GM18517 (cell line): ENCODE measurements around the gene ADNP.
"Not testable (repeated sequence)": the region's sequence is repeated elsewhere in the genome, so short reads cannot be mapped to it uniquely, and the experiment has no call there.

Experiments used
- ATAC-seq: cut with Tn5 transposase; IDR thresholded peaks from one replicate; pipeline ENCODE4 v1.9.1; 2021; ENCODE audit warnings: mild to moderate bottlenecking, moderate library complexity; ENCODE audit not compliant: unreplicated experiment

Gene ADNP

DNA sequence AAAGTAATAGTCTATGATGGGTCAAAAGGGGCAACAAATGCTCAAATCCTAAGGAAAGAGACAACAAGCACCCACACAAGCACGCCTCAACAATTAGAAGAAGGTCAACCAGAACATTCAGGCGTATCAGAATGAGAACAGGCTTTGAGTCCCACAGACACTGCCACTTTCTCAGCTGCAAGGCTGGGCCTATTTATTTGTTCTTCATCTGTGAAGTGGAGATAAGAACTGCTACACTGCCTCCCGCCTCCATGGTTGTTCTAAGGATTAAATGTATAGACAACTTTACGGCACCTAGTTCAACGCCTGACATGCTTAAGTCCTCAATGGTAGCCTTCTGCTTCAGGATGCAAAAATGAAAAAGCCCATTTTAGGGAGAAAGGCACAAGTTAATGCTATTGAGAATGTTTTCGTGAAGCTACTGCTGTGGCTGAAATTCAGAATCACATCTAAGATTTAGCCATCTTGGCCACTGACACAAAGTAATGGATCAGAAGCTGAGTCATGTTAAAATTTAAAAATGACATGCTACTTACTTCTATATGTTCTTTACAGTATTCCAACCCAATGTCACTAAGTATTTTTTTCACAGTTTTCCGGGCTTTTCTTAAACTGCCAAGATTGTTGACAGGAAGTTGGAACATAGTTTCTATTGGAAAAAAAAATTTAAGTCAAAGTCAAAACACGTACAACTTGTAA, 27.7 kb downstream of the ADNP start:
- no peak for ATAC-seq

DNA sequence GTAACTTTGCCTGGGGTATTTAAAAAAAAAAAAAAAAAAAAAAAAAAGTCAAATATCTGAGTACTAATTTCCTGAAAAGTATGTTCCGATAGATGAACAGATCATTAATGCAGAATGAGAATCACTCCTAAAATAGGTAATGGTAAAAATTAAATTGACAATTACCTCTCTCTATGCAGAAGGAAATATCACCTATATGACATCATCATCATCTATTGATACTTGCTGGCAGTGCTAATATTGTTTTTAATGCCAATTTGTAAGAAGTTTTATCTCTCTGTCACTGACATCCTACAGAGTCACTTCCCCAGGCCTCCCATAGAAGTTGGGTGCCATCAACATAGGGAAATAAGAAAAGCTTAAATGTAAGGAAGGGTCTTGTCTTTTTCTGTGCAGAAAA, 29.9 kb downstream of the ADNP start:
- ATAC-seq, result no peak

DNA sequence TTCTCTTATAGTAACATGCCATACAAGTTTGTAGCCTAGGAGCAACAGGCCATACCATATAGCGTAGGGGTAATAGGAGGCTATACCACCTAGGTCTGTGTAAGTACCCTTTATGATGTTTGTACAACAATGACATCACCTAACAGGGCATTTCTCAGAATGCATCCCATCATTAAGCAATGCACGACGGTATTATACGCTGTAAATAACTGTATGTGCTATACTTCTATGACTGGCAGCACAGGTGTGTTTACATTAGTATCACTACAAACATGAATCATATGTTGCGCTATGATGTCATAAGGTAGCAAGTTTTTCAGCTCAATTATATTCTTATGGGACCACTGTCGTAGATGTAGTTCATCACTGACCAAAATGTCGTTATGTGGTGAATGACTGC, 31.0 kb downstream of the ADNP start:
- no peak for ATAC-seq

DNA sequence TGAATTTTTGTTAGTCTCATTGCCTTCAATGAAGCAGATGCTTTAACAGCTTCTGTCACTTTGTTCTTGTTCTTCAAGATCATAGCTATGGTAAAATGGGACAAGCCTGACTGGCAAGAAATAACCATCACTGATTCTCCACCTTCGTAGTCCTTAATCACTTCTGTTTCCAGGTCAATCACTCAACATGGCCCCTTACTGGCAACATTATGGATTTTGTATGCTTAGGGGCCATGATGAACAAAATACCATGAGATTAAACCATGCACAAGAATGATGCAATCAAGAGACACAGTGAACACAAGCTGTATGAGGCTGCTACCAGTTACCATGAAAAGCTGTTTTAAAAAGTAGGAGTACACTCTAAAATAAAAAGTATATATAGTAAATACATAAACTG, 32.8 kb downstream of the ADNP start:
- no peak for ATAC-seq

DNA sequence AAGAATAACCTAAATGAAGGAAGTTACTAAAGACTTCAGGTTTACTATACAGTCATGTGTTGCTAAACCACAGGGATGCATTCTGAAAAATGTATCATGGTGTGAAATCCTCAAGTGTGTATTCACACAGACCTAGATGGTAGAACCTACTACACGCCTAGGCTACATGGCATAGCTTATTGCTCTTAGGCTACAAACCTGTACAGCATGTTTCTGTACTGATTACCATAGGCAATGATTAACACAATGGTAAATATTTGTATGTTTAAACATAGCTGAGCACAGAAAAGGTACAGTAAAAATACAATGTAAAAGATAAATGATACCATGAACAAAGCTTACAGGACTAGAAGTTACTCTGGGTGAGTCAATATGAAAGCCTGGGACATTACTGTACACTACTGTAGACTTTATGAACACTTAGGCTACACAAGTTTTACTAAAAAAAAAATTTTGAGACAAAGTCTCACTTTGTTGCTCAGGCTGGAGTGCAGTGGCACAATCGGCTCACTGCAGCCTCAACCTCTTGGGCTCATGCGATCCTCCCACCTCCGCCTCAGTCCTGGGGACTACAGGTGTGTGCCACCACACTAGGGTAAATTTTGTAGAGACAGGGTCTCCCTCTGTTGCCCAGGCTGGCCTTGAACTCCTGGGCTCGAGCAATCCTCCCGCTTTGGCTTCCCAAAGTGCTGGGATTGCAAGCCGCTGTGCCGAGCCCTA, 36.0 kb downstream of the ADNP start:
- ATAC-seq, result no peak

DNA sequence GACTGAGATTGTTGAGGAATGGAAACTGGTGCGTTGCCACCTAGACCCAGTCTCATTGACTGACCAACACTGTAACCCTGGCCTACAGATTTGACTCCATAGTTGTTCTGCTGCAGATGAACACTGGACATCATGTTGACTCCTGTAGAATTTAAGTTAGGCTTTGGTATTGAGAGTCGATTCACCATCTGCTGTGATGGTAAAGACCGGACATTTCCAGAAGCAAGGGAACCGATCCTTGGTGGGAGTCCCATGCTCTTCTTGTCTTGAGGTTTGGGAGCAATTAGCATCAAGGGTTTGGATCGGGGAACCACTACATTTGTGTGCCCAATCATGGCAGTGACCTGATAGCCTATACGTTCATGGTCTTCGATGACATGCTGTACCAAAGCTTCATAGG, 37.6 kb downstream of the ADNP start:
- ATAC-seq, result no peak

DNA sequence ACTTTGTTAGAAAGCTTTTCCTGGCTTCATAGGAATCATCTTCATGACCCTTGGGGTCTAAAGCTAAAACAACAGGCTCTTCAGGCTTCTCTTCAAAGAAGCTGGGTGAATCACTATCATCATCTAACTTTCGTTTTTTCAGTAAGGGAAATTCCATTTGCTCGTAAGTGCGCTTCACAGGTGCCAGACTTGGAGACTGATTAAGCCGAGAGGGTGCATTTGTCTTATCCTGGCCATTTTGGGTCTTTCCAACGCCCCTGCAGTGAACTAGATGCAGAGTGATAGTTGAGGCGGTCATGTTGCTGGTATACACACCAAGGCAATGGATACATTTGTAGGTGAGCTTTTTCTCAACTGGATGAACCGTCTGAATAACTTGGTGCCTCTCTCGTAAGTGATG, 38.8 kb downstream of the ADNP start:
- ATAC-seq, result no peak

DNA sequence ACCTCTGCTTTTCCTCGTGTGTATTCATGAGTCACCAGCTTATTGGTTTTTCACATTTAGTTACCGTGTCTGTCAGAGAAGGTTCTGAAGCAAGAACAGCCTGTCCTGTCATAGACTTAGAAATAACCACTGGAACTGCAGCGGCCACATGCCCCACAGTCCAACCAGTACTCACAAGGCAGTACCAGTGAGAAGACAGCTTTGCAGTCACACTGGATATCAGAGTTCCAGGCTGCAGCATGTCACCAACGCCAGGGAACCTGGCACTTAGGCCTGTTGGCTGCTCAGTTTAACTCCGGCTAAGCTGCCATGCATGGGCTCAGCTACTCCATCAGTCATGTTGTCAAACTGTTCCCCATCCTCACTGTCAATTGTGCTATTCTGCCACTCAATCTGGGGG, 40.1 kb downstream of the ADNP start:
- no peak for ATAC-seq

DNA sequence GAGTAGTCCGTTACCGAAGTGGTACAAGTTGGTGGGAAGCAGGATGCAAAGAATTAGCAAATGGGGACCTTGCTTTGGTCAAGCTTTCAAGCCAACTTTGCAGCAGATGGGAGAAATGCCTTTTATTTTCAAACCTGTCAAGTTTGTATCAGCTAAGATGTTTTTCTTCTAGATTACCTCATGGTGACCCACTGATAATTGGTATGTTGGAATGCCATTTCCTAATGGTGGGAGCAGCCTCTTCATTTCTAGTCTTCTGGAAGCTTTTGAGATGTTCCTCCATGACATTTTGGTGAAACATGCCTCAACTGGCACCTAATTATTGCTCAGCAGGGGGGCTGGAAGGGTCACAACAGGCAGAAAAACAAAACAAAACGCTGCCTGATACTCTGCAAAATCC, 43.7 kb downstream of the ADNP start:
- ATAC-seq, result no peak

DNA sequence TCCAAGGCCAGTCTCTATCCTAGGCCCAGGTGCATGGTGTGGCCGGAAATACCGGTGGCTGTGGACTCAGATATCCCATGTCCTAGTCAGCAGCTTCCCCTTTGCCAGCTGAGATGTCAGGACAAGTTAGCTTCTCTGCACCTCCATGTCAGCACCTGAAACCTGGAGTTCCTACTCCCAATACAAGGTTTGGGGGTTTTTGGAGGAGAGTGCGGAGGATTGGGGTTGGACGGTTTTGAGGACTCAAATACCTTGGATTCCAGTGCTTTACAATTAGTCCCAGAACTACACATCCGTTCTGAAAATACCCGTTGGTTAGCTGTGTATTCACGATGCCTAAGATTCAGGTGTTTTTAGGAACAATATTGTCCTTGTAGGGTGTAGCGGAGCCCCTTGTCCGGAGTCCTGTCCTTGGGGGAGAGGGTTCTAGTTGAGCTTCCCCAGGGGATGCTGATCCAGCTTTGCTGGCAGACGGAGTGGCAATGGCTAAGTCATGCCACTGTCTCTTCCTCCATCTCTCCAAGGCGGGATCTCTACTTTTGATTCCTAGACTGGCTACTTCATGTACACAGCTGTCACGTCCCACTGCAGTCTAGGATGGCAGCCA, 45.0 kb downstream of the ADNP start:
- no peak for ATAC-seq

DNA sequence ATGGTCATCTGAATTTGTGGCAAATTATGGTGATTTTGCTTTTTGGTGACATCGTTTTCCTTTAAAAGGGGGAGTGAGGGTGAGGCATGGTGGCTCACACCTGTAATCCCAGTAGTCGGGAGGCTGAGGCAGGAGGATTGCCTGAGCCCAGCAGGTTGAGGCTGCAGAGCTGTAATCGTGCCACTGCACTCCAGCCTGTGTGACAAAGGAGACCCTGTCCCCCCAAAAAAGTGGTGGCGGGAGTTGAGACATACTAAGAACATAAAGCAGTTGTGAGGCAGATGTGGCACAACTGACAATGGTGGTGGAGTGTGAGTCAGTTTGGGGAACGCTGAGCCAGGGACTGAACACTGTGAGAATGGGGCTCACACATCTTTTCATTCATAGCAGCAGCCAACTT, 45.5 kb downstream of the ADNP start:
- no peak for ATAC-seq

DNA sequence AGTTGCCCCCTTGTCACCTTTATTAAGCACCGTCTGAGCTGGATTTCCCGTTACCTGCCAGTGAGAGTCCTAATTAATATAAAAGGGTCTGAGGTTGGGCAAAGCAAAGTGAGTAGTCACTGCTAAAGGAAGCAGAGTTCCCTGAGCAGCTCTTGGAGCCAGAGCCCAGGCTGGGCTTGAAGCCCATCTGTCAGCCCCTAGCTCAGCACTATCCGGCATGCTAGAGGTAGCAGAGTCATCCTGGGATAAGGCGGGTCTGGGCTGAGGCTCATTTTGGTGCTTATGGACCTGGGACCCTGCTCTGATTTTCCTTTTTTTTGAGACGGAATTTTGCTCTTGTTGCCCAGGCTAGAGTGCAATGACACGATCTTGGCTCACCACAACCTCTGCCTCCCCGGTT, 46.2 kb downstream of the ADNP start:
- no peak for ATAC-seq

DNA sequence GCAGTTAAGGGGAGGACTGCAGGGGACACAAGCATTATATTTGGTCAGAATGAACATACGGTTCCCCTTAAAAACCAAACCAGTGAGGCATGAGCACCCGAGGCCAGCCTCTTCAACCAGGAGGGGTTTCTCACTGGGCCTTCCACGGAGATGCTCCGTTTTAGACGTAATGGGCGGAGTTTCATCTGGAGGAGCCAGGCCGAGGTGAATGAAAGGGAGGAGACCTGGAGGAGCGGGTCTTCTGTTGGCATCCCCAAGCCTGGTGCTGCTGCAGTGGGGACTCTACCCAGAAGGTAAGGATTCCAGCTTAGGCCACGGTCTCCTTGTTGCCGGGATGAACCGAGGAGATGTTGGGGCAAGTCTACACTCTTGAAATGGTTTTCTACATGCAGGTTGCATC, 47.4 kb downstream of the ADNP start:
- no peak for ATAC-seq

DNA sequence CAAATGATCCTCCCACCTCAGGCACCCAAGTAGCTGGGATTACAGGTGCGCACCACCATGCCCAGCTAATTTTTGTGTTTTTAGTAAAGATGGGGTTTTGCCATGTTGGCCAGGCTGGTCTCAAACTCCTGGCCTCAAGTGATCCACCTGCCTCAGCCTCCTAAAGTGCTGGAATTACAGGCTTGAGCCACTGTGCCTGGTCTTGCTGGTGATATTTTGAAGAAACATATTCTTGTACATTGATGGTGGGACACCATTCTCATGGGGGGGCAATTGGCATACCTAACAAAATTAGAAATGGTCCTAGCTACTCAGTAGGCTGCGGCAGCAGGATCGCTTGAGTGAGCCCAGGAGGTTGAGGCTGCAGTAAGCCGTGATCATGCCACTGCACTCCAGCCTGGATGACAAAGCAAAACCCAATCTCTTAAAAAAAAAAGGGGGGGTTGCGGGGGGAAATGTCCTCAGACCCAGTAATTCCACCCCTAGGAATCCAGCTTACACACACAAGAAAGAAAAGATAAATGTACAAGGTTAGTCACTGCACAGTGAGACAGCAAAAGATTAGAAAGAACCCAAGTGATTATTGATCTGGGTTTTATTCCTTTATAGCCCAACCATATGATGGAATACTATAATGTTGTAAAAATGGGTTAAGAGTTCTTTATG, 49.3 kb downstream of the ADNP start:
- not testable (repeated sequence) for ATAC-seq

DNA sequence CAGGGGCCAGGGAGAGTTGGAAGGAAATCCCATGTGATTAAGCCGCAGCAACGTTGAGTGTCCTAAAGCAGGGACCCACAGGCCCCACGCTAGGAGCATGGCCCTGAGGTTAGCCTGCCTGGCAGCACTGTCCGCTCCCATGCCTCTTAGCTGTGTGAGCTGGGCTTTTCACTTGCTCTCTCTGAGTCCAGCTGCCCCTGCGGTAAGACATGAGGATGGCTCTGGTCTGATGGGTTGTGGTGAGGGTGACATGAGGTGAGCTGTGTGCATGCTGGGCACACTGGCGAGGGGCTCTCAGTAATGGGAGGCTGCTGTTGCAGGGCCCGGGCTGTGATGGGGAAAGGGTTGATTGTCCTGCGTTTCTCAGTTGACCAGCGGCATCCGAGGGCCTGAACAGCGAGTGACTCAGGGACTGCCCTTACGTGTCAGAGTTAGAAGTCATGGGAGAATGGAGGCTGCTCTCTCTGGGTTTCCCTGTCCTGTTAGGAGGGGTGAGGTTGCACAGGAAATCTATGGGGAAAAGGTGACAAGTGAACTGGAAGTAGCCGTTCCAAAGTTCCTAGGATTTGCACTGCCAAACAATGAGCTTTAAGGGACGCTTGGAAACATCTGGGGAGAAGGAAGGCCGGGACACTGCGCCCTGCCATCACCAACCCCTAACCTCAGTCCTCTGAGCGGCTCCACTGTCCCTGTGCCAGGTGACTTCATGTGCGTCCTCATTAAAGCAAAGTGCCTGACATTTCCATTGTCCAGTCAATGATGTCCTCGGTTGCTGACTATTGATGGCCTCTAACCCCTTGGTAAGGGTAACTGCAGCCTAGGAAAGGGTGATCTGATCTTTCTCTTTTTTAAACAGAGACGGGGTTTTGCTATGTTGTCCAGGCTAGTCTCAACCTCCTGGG, 51.3 kb downstream of the ADNP start:
- ATAC-seq, result no peak

DNA sequence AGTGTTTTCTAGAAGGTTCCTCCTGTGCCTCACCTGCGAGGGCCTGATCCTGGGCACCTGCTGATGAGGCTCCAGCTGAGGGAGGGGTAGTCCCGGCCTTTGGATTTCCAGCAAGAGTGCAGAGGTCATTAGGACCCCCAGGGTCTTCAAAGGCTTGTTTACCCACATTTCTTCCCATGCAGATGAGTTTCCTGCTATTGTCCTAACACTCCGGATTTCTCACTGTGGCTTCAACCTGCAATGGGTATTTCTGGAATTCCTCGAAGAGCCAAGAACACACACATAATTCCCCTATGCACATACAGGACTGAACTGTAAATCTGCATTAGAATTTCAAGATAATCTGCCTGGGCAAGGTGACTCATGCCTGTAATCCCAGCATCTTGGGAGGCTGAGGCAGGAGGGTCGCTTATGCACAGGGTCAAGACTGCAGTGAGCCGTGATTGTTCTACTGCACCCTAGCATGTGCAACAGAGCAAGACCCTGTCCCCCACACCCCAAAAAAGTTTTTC, 53.9 kb downstream of the ADNP start:
- no peak for ATAC-seq

DNA sequence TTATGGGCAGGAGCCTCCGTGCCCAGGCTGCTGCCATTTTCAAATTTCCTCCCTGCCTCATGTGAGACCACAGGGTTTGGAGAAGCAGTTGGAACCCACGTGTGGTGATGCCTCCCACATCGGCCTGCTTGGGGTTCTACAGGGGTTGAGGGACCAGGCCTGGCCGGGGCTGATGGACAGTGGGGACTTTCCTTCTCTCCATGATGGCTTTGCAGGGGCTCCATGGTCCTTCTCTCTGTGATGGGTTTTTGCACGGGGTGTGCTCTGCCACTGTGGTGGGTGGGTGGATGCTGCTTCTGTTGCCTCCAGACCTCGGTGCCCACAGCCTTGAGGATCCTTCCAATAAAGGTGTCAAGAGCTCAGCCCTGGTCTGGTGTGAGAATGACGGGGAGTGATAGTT, 54.4 kb downstream of the ADNP start:
- no peak for ATAC-seq

DNA sequence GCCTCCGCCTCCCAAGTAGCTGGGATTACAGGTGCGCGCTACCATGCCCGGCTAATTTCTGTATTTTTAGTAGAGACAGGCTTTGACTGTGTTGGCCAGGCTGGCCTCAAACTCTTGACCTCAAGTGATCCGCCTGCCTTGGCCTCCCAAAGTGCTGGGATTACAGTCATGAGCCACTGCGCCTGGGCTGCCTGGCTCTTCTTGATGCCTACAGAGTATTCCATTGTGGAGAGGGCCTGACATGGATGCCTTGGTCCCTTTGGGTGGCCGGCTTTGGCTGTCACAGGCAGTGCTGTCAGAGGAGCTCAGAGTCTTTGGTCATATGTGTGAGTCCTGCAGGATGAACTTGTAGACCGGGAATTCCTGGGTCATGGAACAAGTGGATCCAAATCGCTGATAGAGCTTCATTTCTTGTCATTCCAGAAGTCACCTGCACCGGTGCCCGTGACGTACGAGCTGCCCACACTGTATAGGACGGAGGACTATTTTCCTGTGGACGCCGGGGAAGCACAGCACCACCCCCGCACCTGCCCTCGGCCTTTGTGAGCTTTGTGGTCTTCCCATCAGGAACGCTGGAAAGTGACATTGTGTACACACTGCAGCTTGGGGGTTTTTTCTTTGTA, 55.1 kb downstream of the ADNP start:
- ATAC-seq, result no peak

DNA sequence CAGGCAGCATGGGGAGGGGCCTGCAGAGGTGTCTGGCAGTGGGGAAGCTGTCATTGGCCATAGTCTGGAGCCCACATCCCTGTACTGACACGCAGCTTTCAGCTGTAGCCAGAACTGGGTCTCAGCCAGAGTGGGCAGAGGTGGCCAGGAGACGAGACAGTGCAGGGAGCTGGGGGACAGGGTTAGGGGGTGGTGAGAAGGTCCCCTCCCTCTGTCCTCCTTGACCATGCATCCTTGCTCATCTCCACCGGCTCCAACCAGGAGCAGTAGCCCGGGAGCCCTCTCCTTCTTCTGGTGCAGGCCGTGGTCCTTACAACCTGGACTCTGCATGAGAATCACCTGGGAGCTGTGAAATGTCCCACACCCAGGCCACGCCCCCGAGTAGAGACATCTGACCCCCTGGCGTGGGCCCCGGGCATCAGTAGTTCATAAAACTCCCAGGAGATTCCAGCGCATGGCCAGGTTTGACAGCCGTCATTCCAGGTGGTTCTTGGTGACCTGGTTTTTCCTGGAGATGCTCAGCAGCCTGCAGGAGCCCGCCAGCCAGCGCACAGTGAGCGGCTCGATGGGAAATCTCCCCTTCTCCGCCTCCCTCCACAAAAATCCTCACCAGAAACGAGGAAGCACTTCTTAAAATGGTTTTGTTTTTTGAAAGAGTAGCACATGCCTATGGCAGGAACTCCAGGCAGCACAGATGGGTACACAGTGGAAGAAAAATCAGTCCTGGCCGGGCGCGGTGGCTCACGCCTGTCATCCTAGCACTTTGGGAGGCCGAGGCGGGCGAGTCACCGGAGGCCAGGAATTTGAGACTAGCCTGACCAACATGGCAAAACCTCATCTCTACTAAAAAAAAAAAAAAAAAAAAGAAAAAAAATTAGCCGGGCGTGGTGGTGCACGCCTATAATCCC, 56.2 kb downstream of the ADNP start:
- ATAC-seq, result no peak
